HEK293T (cell line): ENCODE data around the gene ZSWIM9.

Experiments
- CTBP1 ChIP-seq: fragments of 450-650 bp; IDR thresholded peaks from 2 replicates; pipeline ENCODE4 v1.6.1; 2016; ENCODE audit warnings: borderline replicate concordance
- ELF4 ChIP-seq: fragments of 450-650 bp; IDR thresholded peaks from 2 replicates; pipeline ENCODE4 v1.6.1; 2017; ENCODE audit warnings: antibody characterized with exemption
- FOXA1 ChIP-seq: fragments of 450-650 bp; IDR thresholded peaks from 2 replicates; pipeline ENCODE4 v1.6.1; 2016; ENCODE audit warnings: mild to moderate bottlenecking
- FOXK2 ChIP-seq: fragments of 450-650 bp; IDR thresholded peaks from 2 replicates; pipeline ENCODE4 v1.6.1; 2016; ENCODE audit warnings: mild to moderate bottlenecking
- FOXM1 ChIP-seq: fragments of 450-650 bp; IDR thresholded peaks from 2 replicates; pipeline ENCODE4 v1.6.1; 2017; ENCODE audit warnings: mild to moderate bottlenecking, borderline replicate concordance
- HDGF ChIP-seq: fragments of 450-650 bp; IDR thresholded peaks from 2 replicates; pipeline ENCODE4 v1.6.1; 2017; ENCODE audit warnings: antibody characterized with exemption, borderline replicate concordance
- L3MBTL2 ChIP-seq: fragments of 450-650 bp; conservative IDR thresholded peaks from 2 replicates; pipeline ENCODE4 v1.6.1; 2016; ENCODE audit warnings: mild to moderate bottlenecking
- LEF1 ChIP-seq: fragments of 450-650 bp; IDR thresholded peaks from 2 replicates; pipeline ENCODE4 v1.6.1; 2017; ENCODE audit warnings: mild to moderate bottlenecking, borderline replicate concordance
- SP1 ChIP-seq: fragments of 450-650 bp; IDR thresholded peaks from 2 replicates; pipeline ENCODE4 v1.6.1; 2017
- SUZ12 ChIP-seq: fragments of 450-650 bp; IDR thresholded peaks from 2 replicates; pipeline ENCODE4 v1.6.1; 2016; ENCODE audit warnings: mild to moderate bottlenecking
- ZNF384 ChIP-seq: fragments of 450-650 bp; IDR thresholded peaks from 2 replicates; pipeline ENCODE4 v1.6.1; 2016

GRCh38 chr19:48127561-48127960, 42.9 kb upstream of the ZSWIM9 start:
- TF ChIP-seq FOXM1 (no peak), FOXK2 (no peak), SP1 (no peak), HDGF (no peak), L3MBTL2 (no peak), CTBP1 (no peak), FOXA1 (no peak), ZNF384 (no peak), LEF1 (no peak), ELF4 (no peak), SUZ12 (no peak)
